Breast epithelium (tissue), 4 donors: Measurements from ENCODE around the gene GALNT10. TPM values are rescaled to one million over a fixed set of nuclear protein-coding genes. Genes with fewer than 3 reads are reported as not detected.

Source experiments
- DNase-seq, 2 donors: peaks; one replicate each; pipeline ENCODE4 v3.0.0-alpha.2; 2019; ENCODE audit warnings: low spot score in 2 of 2
- H3K27ac ChIP-seq, 2 donors: fragments of 200-600 bp; sonication (generic) in 1 of 2; one replicate each; pipeline ENCODE4 v1.5.1; 2016 to 2019; ENCODE audit warnings: mild to moderate bottlenecking in 1 of 2
- H3K27me3 ChIP-seq, 2 donors: fragments of 200-600 bp; sonication (generic) in 1 of 2; one replicate each; pipeline versions ENCODE4 v1.5.1 to v1.6.0; 2017 to 2019; ENCODE audit warnings: control low read depth in 1 of 2, mild to moderate bottlenecking in 1 of 2
- H3K36me3 ChIP-seq: fragments of 200-600 bp; one replicate; pipeline ENCODE4 v1.5.1; 2019
- H3K4me1 ChIP-seq, 2 donors: fragments of 200-600 bp; sonication (generic); one replicate each; pipeline ENCODE4 v1.5.1; 2016 to 2019; ENCODE audit warnings: control low read depth in 1 of 2
- H3K4me3 ChIP-seq, 3 donors: fragments of 200-600 bp; sonication (generic); 1 replicate in 2 of 3; 2 replicates in 1 of 3; pipeline ENCODE4 v1.5.1; 2016 to 2019; ENCODE audit warnings: mild to moderate bottlenecking in 3 of 3, moderate library complexity in 2 of 3
- H3K9me3 ChIP-seq, 2 donors: fragments of 200-600 bp; sonication (generic) in 1 of 2; one replicate each; pipeline ENCODE4 v1.5.1; 2016 to 2019; ENCODE audit warnings: control low read depth in 1 of 2
- CTCF ChIP-seq, 3 donors: fragments of 450-650 bp; IDR thresholded peaks; one replicate each; pipeline ENCODE4 v1.5.1; 2016 to 2017; ENCODE audit warnings: antibody characterized with exemption in 3 of 3, mild to moderate bottlenecking in 3 of 3, moderate library complexity in 3 of 3
- POLR2A ChIP-seq: fragments of 450-650 bp; IDR thresholded peaks from one replicate; pipeline ENCODE4 v1.6.1; 2016; ENCODE audit warnings: antibody characterized with exemption, mild to moderate bottlenecking, moderate library complexity
- POLR2AphosphoS5 ChIP-seq, 3 donors: sonication (generic); formaldehyde crosslinking; IDR thresholded peaks; one replicate each; pipeline ENCODE4 v1.6.1; 2017; ENCODE audit warnings: antibody characterized with exemption in 3 of 3
- intact Hi-C: fragments of 100-400 bp; cut with DNase I; formaldehyde crosslinking; loops from one replicate; pipeline ENCODE4 v1.15.1; 2023; ENCODE audit warnings: low total_unique reads
- total RNA-seq, 3 donors: library from RNA; depleted of rRNA; stranded (reverse); fragments of >200 nt; gene quantifications; one replicate each; pipeline ENCODE4 v1.1.0, GENCODE V29; 2016

GALNT10 gene
- total RNA-seq, 3 donors from 2014 or later = 32.8 to 67.2 (median 34.1) TPM

GRCh38 chr5:154373729-154374179 is 183.2 kb downstream of the GALNT10 start:
- Histone ChIP-seq H3K27me3 (no peaks in the 10 kb centered on the region), H3K27ac (no peak overlapping the region)
- intact Hi-C loops = no loop called here

GRCh38 chr5:154374264-154374663 is 183.7 kb downstream of the GALNT10 start:
- intact Hi-C loops = no loop called here
- Histone ChIP-seq H3K36me3 (no peaks in the 10 kb centered on the region), H3K4me3 (no peak overlapping the region), H3K27me3 (no peaks in the 10 kb centered on the region), H3K9me3 (no peaks in the 10 kb centered on the region), H3K4me1 (no peaks in the 10 kb centered on the region), H3K27ac (no peak overlapping the region)
- TF ChIP-seq CTCF (IDR thresholded peaks at IDR 0.05) = no peak
- no peak for TF ChIP-seq POLR2AphosphoS5 (IDR thresholded peaks at IDR 0.05)
- DNase-seq = no peak

More at GRCh38 chr5:154373729-154374179, 183.2 kb downstream of the GALNT10 start:
- no peak for DNase-seq
- Histone ChIP-seq H3K4me3 (no peak overlapping the region), H3K4me1 (no peaks in the 10 kb centered on the region), H3K36me3 (no peaks in the 10 kb centered on the region), H3K9me3 (no peaks in the 10 kb centered on the region)
- TF ChIP-seq POLR2AphosphoS5 (IDR thresholded peaks at IDR 0.05) (no peak), CTCF (IDR thresholded peaks at IDR 0.05) (no peak), POLR2A (no peak)

GRCh38 chr5:154375329-154376008 is 184.9 kb downstream of the GALNT10 start:
- DNase-seq = no peak
- H3K4me3 ChIP-seq = no peak overlapping the region
- peak overlapping the region in 1 of 2 donors; percentile 28 for H3K27ac ChIP-seq
- no peaks in the 10 kb centered on the region for H3K27me3 ChIP-seq
- no peaks in the 10 kb centered on the region for H3K36me3 ChIP-seq
- no peaks in the 10 kb centered on the region for H3K4me1 ChIP-seq
- intact Hi-C loops = no loop called here
- no peaks in the 10 kb centered on the region for H3K9me3 ChIP-seq
- no peak for TF ChIP-seq CTCF (IDR thresholded peaks at IDR 0.05)
- TF ChIP-seq POLR2A = no peak
- TF ChIP-seq POLR2AphosphoS5 (IDR thresholded peaks at IDR 0.05) = no peak

- H3K27ac ChIP-seq = no peak overlapping the region
- intact Hi-C loops = no loop called here
- H3K36me3 ChIP-seq = no peaks in the 10 kb centered on the region
- no peaks in the 10 kb centered on the region for H3K4me1 ChIP-seq
- no peaks in the 10 kb centered on the region for H3K9me3 ChIP-seq
- H3K4me3 ChIP-seq = no peak overlapping the region
- H3K27me3 ChIP-seq = no peaks in the 10 kb centered on the region
- no peak for DNase-seq
- TF ChIP-seq POLR2A (no peak), POLR2AphosphoS5 (IDR thresholded peaks at IDR 0.05) (no peak), CTCF (IDR thresholded peaks at IDR 0.05) (no peak)
Measured at GRCh38 chr5:154376481-154376880, 185.9 kb downstream of the GALNT10 start.

GRCh38 chr5:154377754-154378533 is 187.4 kb downstream of the GALNT10 start:
- intact Hi-C loops = no loop called here
- Histone ChIP-seq H3K36me3 (no peaks in the 10 kb centered on the region), H3K4me3 (no peak overlapping the region), H3K27ac (no peak overlapping the region), H3K27me3 (no peaks in the 10 kb centered on the region), H3K4me1 (no peaks in the 10 kb centered on the region), H3K9me3 (no peaks in the 10 kb centered on the region)
- no peak for DNase-seq
- TF ChIP-seq CTCF (IDR thresholded peaks at IDR 0.05) (no peak), POLR2A (no peak), POLR2AphosphoS5 (IDR thresholded peaks at IDR 0.05) (no peak)
